Measurements from ENCODE around the gene BAZ1A.
"Not testable (repeated sequence)": the region's sequence is repeated elsewhere in the genome, so short reads cannot be mapped to it uniquely, and the experiment has no call there.

BAZ1A gene

DNA sequence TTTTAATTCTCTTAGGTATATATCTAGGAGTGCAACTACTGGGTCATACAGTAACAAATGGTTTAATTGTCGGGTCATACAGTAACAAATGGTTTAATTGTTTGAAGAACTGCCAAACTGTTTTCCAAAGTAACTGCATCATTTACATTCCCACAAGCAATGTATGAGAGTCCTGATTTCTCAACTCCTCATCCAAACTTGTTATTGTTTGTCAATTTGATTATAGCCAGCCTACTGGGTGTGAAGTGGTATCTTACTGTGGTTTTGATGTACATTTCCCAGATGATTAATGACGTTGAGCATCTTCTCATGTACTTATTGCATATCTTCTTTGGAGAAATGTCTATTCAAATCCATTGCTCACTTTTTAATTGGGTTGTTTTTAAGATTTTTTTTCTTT lies 93.1 kb downstream of the BAZ1A start:
- DNase-seq, result no peak

DNA sequence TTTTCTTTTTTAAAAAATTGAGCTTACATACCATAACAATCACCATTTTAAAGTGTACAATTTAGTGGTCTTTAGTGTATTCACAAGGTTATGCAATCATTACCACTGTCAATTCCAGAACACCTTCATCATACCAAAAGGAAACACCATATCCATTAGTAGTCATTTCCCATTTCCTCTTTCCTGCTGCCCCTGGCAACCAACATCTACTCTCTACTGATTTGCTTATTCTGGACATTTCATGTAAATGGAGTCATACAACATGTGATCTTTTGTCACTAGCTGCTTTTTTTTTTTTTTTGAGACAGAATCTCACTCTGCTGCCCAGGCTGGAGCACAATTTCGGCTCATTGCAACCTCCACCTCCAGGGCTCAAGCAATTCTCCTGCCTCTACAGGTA lies 93.9 kb downstream of the BAZ1A start:
- DNase-seq, result peak; percentile 94

DNA sequence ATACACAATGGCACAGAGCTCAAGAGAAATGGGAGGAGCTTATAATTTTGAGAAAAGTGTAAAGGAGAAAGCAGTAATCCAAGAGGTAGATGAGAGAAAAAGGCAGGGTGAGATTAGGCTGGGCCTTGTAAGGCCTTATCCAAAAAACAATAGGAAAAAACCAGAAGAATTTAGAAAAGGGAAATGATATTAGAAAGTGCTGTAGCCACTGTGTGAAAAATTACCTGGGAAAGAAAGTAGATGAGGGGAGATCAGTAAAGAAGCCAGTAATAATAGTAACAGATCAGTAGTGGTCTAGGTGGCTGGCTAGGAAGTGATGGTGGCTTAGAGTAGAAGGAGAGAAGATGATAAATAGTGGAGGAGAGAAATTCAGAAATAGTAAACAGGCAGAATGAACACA lies 94.5 kb downstream of the BAZ1A start:
- DNase-seq, result no peak

DNA sequence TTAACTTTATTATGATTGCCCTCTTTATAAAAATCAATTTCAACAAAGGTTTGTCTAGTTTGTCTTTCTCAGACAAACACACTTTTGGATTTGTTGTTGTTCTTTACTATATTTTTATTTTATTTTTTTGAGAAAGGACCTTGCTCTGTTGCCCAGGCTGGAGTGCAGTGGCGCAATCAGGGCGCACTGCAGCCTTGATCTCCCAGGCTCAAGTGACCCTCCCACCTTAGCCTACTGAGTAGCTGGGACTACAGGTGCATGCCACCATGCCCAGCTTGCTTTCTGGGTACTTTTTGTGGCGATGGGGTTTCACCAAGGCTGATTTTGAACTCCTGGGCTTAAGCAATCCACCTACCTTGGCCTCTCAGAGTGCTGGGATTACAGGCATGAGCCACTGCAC lies 96.4 kb downstream of the BAZ1A start:
- no peak for DNase-seq

DNA sequence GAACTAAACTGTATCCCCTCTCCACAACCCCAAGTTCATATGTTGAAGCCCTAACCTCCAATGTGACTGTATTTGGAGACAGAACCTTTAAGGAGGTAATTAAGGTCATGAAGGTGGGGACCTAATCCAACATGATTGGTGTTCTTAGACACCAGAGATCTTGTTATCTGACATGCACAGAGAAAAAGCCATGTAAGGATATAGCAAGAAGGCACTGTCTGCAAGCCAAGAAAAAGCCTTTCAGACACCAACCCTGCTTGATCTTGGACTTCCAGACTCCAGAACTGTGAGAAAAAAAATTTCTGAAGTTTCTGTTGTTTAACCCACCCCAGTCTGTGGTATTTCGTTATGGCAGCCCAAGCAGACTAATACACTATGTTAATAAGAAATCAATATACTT lies 98.5 kb downstream of the BAZ1A start:
- no peak for DNase-seq

DNA sequence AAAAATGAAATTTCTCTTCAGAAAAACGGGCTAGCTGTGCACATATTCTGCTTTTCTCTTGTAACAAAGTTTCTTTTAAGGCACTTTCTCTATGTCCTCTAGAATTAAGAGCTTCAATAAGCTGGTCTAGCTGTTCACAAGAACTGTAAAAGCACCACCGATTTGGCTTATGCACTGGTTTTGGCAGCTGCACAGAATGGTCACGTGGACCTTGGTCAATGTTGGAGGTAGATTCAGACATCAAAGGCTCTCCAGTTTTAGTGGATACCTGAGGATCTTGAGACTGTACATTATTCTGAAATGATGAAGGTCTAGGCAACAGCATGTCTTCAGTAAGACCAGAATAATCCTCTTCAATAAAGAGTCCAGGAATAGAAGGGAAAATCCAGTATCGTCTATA lies 99.2 kb downstream of the BAZ1A start:
- DNase-seq, result no peak

DNA sequence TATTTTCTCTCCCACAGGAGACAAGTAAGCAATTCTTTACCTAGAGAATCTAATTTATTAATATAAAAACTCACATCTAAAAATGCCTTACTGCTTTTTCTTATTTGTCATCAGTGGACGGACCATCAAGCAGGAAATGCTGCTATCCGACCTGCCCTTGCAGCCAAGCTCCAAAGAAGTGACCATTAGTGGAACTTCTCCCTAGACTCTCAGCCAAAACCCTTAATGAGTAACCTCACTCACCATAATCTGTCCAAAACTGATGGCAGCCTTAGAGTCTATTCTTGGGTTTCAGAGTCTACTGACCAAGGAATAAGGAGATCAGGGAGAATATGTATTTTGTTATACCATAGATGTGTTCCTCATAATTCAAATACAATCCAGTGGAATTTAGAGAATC lies 99.8 kb downstream of the BAZ1A start:
- DNase-seq, result no peak

DNA sequence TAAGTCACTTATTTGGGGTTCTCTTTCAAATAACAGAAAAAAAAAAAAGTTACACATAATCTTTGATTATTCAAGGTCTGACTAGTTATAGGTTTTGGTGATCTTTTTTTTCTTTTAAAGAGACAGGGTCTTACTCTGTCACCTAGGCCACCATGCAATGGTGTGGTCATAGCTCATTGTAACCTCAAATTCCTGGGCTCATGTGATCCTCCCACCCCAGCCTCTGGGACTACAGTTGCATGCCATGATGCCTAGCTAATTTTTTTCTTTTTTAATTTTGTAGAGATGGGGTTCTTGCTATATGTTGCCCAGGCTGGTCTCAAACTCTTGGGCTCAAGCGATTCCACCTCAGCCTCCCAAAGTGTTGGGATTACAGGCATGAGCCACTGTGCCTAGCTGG lies 104.3 kb downstream of the BAZ1A start:
- DNase-seq, result no peak

DNA sequence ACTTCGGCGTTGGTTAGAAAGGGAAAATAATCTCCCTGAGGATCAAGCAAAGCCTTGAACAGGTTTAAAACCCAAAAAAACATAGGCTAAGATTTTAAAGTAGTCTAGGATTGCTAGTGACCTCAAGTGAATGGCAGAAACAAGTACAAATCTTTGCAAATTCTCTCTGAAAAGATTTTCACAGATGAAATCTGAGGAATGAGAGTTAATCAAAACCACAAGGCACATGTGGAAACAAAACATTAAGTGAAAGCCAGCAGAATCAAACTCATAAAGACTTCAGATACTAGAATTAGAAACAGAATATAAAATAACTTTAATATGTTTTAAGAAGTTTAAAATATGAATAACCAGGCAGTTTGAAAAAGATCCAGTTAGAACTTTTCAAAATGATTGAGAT lies 108.6 kb downstream of the BAZ1A start:
- peak; percentile 38 for DNase-seq

DNA sequence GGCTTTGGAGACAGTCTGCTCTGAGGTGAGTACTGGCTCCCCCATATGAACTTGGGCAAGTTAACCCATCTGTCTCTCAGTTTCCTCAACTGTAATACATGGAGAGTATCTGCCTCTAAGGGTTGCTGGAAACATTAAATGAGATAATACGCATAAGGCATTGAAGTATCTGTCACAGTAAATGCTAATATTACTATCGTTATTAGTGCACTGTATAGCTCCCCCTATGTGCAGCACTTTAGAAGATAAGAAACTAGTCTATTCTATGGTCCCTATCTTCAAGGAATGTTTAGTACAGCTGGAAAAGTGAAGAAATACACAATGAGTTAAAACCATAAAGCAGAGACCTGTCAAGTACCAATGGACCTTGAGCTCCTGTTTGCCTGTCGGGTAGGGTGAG lies 109.1 kb downstream of the BAZ1A start:
- DNase-seq, result peak; percentile 13

DNA sequence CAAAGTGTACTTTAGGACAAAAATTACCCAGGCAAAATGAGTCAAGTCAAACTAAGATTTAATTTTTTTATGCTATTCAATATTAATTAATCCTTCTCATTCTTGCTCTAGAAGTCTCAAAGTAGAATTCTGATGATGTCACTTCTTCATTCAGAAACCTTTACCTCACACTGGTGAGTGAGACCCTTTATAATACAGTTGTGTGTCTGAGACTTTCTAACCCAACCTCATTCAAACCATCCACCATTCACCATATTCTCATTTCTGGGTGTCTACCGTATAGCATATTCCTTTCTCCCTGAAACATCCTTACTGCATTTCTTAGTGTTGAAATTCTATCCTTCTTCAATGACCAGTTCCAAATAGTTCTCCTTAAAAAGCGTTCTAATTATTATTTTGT lies 119.9 kb downstream of the BAZ1A start:
- DNase-seq, result no peak

DNA sequence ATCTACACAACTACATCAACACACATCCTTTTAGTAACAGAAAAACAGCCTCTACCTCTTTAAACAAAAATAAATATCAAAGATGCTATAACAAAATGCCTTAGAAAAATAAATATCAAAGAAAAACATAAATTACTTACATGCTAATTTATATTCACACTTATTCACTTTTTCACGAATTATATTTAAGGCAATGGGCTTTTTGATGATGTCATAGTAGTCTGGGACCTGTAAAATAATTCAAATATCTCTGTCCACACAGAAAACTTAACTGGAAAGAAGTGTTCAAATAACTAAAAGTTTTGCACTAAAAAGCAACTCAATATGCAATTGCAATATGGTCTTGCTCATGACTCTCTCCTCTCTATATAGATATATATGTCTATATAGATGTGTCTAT lies 120.5 kb downstream of the BAZ1A start:
- DNase-seq, result no peak

DNA sequence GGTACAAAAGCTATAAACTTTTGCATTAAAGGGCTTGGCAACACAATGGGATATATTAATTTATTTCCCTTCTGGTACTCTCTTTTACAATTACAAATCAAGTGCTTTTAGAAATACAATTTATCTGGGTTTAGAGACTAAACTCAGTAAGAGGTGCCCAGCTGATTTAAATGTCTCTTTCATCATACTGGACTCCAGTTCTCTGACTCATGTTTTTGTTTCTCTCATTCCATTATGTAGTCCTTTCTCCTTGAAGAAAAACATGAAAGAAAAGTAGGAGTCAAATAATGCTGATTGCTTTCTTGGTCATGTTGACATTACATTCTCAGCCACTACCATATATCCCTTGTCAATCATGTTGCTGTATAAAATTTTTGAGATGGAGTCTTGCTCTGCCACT lies 124.5 kb downstream of the BAZ1A start:
- peak; percentile 50 for DNase-seq

DNA sequence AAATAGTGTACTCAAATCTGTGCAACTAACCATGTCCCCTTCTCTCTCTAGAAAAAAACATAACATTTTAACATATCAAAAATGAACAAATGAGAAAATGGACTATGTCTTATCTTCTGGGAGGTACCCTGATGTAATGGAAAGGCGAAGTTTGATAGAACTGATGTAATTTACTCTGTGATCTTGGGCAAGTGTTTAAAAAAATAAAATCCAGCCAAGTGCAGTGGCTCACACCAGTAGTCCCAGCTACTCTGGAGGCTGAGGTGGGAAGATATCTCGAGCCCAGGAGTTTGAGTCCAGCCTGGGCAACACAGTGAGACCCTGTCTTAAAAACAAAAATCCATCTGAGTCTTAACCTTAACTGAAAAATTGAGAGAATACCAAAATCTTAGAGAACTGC lies 124.9 kb downstream of the BAZ1A start:
- no peak for DNase-seq

DNA sequence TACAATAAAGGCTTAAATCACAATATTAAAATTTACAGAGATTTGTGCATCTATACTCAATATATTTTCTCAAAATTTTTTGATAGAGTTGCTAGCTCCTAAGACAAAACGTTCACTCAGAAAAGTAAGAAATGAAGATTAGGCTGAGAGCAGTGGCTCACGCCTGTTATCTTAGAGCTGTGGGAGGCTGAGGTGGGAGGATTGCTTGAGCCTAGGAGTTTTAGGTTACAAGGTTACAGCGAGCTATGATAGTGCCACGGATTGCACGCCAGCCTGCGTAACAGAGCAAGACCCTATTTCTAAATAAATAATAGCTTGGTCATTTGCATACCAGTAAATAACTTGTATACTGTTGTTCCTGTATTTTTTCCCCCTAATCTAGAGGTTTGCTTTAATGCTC lies 125.8 kb downstream of the BAZ1A start:
- DNase-seq, result no peak

DNA sequence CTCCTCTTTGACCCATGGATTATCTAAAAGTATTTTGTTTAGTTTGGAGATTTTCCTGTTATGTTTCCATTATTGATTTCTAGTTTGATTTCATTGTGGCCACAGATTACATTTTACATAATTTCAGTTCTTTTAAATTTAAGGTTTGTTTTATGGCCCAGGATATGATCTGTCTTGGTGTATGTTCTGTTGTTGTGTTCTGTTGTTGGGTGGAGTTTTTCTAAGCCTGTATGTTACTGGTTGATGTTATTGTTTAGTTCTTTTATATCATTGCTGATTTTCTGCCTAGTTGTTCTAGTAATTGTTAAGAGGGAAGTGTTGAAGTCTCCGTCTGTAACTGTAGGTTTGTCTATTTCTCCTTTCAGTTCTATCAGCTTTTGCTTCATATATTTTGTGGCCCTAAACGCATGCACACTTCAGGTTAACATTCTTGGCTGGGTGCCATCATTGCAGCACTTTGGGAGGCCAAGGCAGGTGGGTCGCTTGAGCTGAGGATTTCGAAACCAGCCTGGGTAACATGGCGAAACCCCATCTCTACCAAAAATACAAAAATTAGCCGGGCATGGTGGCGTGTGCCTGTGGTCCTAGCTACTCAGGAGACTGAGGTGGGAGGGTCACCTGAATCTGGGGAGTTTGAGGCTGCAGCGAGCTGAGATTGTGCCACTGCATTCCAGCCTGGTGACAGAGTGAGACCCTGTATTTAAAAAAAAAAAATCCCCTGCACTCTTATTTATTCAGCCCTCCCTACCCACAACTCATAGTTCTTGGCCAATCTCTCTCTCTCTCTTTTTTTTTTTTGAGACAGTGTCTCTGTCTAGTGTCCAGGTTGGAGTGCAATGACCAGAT lies 132.7 kb downstream of the BAZ1A start:
- no peak for DNase-seq

DNA sequence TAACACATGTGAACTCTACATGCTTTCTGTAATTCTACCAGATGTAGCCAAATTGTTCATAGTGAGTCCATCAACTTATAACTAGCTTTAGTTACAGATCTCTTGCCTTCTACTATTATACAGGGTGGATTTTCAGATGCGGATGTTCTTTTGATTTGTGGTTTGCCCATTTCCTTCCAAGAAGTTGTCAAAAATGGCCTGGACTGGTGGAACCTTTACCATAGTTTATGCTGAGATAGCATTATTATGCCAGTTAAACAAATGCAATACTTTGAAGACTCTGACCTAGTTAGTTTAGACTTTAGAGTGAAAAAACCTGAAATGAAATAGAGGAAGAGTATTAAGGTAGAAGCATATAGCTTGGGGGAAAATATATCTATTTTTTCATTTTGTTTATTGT lies 133.3 kb downstream of the BAZ1A start:
- no peak for DNase-seq

DNA sequence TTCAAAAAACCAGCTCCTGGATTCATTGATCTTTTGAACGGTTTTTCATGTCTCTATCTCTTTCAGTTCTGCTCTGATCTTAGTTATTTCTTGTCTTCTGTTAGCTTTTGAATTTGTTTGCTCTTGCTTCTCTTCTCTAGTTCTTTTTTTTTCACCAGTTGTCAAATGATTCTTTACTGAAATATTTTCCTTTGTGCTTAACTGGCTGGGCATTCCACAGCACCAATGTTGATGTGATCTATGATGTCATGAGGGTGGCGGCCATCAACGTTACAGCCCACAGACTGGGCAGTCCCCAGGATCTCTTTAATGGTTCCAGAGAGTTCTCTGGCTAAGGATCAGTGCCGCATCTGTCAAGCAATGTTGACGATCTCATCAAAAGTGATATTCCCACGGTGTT lies 135.0 kb downstream of the BAZ1A start:
- peak; percentile 38 for DNase-seq

DNA sequence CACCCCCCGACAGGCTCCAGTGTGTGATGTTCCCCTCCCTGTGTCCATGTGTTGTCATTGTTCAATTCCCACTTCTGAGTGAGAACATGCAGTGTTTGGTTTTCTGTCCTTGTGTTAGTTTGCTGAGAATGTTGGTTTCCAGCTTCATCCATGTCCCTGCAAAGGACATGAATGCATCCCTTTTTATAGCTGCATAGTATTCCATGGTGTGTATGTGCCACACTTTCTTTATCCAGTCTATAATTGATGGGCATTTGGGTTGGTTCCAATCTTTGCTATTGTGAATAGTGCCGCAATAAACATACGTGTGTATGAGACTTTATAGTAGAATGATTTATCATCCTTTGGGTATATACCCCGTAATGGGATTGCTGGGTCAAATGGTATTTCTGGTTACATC lies 138.1 kb downstream of the BAZ1A start:
- DNase-seq, result not testable (repeated sequence)

DNA sequence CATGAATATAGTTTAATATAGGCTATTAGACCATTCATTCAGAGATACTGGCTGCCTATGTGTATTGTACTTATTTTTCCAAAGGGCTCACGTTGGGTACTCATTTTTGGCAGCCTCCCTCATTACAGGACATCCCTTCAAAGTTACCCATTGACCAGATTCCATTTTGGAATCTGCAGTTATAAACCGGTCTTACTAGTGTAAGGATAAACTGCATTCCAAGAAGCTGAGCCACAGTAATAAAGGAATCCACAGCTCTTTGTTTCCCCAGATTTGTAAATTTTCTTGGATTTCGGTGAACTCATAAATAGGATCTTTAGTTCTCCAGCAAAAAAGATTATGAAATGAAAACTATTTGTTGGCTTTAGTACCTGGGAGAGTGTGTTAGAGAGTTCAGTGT lies 141.9 kb downstream of the BAZ1A start:
- DNase-seq, result peak; percentile 66

DNA sequence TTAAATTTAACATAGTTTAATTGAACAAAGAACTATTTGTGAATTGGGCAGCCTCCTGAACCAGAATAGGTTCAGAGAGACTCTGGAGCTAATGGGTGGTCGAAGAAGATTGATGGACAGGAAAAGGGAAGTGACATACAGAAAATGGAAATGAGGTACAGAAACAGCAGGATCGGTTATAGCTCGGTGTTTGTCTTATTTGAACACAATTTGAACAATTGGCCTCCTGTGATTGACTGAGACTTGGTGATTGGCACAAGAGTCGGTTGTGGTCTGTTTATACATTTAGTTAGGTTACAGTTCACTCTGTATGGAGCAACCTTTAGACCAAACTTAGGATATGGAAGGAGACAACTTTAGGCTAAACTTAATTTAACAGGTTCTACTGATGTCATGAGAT lies 142.4 kb downstream of the BAZ1A start:
- no peak for DNase-seq

DNA sequence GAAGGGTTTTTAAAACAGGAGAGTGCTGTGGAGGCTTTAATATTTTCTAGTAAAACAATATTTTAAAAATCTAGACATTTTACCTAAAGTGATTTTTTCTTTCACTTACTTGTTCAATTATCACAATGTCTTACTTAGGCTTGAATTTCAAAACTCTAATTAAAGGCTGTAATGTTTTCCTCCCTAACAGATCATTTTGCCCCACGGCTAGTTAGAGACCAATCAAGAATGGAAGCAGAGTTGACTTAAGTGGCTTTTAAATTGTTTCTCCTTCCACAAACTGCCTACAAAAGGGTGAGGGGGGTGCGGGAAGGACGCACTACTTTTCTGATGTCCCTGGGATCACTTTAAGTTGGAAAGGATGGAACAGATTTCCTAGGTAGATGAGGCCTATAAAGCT lies 151.3 kb downstream of the BAZ1A start:
- DNase-seq, result no peak

DNA sequence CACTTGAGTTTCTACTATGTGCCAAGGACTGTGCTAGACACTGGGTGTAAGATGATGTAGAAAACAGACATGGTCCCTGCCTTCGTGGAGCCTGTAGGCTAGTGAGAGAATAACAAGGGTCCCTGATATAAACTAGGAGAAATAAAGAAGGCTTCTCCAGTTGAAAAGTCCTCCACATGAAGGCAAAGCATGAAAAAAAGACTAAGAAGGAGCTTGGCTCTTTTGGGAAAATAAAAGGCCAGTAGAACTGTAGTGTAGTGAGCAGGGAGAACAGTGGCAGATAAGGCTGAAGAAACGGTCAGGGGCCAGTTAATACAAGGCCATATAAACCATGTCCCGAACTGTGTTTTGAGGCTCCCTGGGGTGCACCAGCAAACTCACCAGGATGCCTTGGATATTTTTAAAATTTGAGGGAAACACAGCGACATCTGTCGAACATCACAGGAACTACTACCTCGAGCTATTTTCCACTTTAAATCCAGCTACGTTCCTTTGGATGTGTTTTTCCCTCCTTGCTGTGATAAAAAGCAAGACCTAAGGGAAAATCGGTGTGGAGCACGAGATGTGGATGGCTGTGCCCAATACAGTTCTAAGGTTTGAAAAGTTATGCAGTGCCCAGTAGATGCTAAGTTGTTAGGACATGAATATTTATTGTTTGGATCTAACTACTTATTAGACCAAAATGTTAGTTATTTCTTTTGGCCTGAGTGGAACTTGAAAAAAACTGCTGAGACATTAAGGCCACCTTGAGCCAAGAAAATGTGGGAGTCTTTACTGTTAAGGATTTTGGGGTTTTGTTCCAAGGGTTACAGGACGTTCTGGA lies 152.2 kb downstream of the BAZ1A start:
- DNase-seq, result peak; percentile 71

DNA sequence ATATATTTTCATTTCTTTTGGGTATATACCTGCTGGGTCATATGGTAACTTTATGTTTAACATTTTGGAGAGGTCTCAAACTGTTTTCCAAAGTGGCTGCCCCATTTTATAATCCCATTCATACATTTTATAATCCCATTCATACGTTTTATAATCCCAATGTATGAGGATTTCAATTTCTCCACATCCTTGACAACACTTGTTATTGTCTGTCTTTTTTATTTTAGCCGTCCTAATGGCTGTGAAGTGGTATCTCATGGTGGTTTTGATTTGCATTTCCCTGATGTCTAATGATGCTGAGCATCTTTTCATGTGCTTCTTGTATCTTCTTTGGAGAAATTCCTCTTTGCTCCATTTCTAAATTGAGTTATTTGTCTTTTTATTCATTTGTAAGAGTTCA lies 154.0 kb downstream of the BAZ1A start:
- no peak for DNase-seq
